ENCODE data around the gene PAK2. TPM values are rescaled to one million over a fixed set of nuclear protein-coding genes. Genes with fewer than 3 reads are reported as not detected.

Gene PAK2
- total RNA-seq, 2 donors from 2014 or later, result 47.5 to 48.7 TPM

DNA sequence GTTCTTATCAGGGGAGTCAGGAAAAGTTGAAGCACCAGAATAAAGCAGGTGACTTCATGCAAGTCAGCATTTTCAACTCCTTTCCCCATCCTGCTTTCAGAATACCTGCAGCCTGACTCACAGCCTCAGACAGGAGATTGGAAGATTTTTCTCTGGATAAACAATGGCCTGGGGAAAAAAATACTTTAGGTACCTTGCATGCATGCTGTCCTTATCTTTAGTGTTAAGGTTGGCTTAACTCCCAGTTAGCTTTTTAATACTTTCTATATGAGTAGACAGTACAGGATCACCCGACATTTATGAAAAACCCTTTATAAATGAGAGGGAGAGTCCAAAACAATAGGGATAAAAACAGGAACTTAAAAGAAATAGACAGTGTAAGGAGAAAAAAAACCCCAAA is 53.6 kb downstream of the PAK2 start:
- no peaks in the 10 kb centered on the region for H3K36me3 ChIP-seq
- no peak overlapping the region for H3K27ac ChIP-seq
- no peaks in the 10 kb centered on the region for H3K27me3 ChIP-seq
- H3K4me1 ChIP-seq, result peaks cover 0 to 11% of the 10 kb centered on the region in 2 donors
- no peaks in the 10 kb centered on the region for H3K9me3 ChIP-seq
- H3K4me3 ChIP-seq, result no peak overlapping the region
- TF ChIP-seq, protein P1, sequence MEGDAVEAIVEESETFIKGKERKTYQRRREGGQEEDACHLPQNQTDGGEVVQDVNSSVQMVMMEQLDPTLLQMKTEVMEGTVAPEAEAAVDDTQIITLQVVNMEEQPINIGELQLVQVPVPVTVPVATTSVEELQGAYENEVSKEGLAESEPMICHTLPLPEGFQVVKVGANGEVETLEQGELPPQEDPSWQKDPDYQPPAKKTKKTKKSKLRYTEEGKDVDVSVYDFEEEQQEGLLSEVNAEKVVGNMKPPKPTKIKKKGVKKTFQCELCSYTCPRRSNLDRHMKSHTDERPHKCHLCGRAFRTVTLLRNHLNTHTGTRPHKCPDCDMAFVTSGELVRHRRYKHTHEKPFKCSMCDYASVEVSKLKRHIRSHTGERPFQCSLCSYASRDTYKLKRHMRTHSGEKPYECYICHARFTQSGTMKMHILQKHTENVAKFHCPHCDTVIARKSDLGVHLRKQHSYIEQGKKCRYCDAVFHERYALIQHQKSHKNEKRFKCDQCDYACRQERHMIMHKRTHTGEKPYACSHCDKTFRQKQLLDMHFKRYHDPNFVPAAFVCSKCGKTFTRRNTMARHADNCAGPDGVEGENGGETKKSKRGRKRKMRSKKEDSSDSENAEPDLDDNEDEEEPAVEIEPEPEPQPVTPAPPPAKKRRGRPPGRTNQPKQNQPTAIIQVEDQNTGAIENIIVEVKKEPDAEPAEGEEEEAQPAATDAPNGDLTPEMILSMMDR (IDR thresholded peaks at IDR 0.05), result no peak
- DNase-seq (ENCODE audit: low spot score), result no peak

DNA sequence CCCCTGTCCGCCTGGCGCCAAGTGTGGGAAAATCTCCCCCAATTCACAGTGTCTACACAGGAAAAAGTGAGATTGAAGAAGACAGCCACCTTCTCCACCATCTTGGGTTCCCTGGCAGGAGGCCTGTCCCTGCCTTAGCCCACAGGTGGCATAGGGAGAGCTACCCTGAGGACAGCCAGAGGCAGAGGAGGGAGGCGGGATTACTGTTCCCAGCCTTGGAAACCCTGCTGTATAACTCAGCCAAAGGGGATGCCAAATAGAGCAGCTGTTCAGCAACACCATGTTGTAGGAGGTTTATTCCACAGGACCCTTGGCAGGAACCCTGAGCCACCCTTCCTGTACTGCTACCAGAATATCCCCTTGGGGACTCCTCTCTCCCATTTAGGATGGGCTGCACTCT is 54.8 kb downstream of the PAK2 start:
- Histone ChIP-seq H3K27me3 (no peaks in the 10 kb centered on the region), H3K27ac (no peak overlapping the region)

DNA sequence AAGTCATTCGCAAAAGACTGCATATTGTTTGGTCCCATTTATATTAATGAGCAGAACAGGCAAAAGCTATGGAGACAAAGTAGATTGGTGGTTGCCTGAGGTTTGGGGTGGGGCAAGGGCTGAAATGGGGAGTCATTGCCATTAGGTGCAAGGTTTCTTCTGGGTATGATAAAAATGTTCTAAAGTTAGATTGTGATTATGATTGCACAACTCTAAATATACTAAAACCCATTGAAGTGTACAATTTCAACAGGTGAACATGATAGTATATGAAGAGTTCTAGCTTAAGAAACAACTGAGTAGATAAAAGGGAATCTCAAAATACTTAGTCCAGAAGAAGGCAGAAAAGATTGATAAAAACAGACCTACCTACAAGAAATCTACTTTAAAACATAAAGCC is 56.7 kb downstream of the PAK2 start:
- no peak overlapping the region for H3K4me3 ChIP-seq
- H3K27me3 ChIP-seq, result no peaks in the 10 kb centered on the region
- TF ChIP-seq, protein P1 (IDR thresholded peaks at IDR 0.05), result no peak
- DNase-seq (ENCODE audit: low spot score), result no peak
- H3K27ac ChIP-seq, result no peak overlapping the region
- H3K36me3 ChIP-seq, result no peaks in the 10 kb centered on the region
- no peaks in the 10 kb centered on the region for H3K9me3 ChIP-seq
- peaks cover 0 to 11% of the 10 kb centered on the region in 2 donors for H3K4me1 ChIP-seq

More for the DNA sequence above, 54.8 kb downstream of the PAK2 start:
- Histone ChIP-seq H3K36me3 (no peaks in the 10 kb centered on the region), H3K4me3 (no peak overlapping the region), H3K9me3 (no peaks in the 10 kb centered on the region), H3K4me1 (peaks cover 0 to 11% of the 10 kb centered on the region in 2 donors)
- TF ChIP-seq, protein P1 (IDR thresholded peaks at IDR 0.05), result no peak
- DNase-seq (ENCODE audit: low spot score), result no peak

DNA sequence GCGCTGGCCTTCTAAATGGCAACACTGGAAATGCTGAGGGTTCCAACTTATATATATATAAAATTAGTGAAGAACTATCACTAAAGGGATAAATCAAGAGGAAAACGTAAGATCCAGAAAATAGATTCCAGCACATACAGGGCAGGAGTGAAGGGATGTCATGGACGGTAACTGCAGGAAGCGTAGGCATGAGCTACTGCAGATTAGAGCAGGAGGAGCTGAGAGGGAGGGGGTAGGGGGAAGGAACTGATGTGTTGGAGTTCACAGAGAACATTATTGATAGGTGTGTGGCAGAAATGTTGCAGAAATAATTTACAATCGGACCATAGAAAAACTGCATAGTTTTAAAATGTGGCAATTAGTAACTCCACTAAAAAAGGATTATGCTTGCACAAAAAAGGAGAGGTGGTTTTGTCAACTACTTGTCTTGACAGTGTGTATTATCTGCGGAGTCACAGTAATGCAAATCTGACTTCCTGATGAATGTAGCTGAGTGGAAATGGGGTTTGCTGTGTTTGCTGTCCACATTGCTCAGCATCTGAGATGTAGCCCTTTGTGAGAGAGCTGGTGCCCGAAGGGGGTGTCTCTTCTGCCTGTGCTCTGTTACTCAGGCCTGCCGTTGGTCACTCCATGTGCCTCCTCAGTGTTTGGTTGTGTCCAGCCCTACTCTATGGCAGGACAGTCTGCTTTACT is 61.2 kb downstream of the PAK2 start:
- Histone ChIP-seq H3K4me3 (no peak overlapping the region), H3K27ac (no peak overlapping the region), H3K9me3 (no peaks in the 10 kb centered on the region), H3K4me1 (no peaks in the 10 kb centered on the region), H3K36me3 (peaks cover 31% of the 10 kb centered on the region), H3K27me3 (no peaks in the 10 kb centered on the region)
- no peak for DNase-seq (ENCODE audit: low spot score)
- TF ChIP-seq, protein P1 (IDR thresholded peaks at IDR 0.05), result no peak

DNA sequence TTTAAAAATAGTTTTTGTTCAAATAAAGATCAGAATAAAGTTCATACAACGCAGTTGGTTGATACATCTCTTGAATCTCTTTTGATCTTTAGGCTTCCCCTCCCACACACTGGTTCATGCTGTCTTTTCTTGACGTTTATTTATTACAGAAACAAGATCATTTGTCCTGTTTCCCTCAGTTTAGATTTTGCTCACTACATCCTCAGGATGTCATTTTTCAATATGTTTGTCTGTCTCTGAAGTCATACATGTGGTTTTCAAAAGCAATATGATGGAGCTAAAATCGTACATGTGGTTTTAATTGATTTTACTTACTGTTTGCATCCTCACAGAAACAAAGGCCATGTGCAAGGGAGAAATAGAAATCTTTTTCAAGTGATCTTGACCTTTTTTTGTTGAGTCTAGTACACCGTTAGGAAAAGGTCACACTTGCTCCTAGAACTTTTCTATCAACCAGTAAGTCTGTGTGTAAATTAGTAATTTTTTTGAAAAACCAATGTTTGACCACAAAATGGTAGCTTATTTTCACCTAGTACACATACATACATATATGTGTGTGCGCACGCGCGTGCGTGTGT is 64.3 kb downstream of the PAK2 start:
- no peaks in the 10 kb centered on the region for H3K27me3 ChIP-seq
- H3K4me3 ChIP-seq, result no peak overlapping the region
- no peaks in the 10 kb centered on the region for H3K9me3 ChIP-seq
- no peak overlapping the region for H3K27ac ChIP-seq
- peaks cover 59% of the 10 kb centered on the region for H3K36me3 ChIP-seq
- TF ChIP-seq, protein P1 (IDR thresholded peaks at IDR 0.05), result no peak
- DNase-seq (ENCODE audit: low spot score), result no peak
- H3K4me1 ChIP-seq, result no peaks in the 10 kb centered on the region
